Liver (tissue), 3 donors: ENCODE measurements around the gene GLB1L2.

Experiments used
- CTCF ChIP-seq: fragments of 150-350 bp; IDR thresholded peaks from 2 replicates; pipeline ENCODE4 v1.5.1; 2017; ENCODE audit warnings: improper control_type of control experiment, low read depth, low read length; ENCODE audit not compliant: missing input control
- NR2F2 ChIP-seq: IDR thresholded peaks from 2 replicates; pipeline ENCODE4 v1.6.1; 2016; ENCODE audit warnings: antibody characterized with exemption
- REST ChIP-seq: IDR thresholded peaks from 2 replicates; pipeline ENCODE4 v1.6.1; 2016; ENCODE audit warnings: antibody characterized with exemption, mild to moderate bottlenecking
- TF ChIP-seq, protein P1 (sequence below): IDR thresholded peaks from 2 replicates; pipeline ENCODE4 v1.6.1; 2016; ENCODE audit warnings: antibody characterized with exemption
- donor health status: healthy.
- donor health status: healthy.

DNA sequence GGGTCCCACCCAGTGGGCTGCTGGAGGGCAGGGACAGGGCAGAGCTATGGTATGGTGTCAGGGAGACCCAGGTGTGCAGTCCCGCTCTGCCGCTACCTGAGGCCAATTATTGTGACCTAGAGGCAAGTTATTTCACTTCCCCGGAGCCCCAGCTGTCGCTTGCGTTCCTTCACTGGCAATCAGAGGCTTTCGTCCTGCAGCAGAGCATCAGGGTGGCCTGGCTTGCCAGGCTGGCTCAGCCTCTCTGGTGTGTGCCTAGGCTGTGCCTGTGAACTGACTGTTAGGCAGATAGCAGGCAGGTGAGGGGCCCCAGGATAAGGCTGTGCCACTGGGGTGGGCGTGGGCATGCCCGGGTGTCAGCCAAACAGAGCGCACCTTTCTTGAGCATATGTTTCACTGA lies 31.4 kb downstream of the GLB1L2 start:
- no peak for TF ChIP-seq REST
- TF ChIP-seq CTCF, result no peak
- TF ChIP-seq NR2F2, result no peak
- TF ChIP-seq, protein P1, sequence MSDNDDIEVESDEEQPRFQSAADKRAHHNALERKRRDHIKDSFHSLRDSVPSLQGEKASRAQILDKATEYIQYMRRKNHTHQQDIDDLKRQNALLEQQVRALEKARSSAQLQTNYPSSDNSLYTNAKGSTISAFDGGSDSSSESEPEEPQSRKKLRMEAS, result no peak
